ENCODE results near the gene SLCO3A1.

The SLCO3A1 gene

DNA sequence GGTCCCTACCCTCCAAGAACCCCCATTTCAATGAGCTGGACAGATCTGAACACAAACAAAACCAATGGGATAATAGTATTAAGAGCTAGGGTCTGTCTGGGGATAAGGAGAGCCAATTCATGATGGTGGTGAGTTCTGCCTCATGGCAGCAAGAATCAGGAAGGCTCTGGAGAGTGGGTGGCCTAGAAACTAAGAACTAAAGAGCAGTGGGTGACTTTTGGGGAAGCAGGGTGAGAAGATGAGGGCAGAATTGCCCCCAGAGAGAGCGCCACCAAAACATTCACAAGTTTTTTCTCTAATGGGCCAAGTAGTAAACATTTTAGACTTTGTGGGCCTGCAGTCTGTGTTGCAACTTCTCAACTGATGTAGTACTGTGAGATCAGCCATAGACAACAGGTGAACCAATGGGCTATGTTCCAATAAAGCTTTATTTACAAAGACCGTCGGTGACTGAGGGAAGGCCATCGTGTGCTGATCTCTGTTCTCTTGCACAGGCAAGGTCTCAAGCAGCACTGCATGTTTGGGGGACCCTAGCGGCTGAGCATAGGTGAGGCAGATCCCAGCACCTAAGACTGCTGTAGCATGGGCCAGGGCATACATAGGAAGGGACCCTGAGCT, 314.7 kb downstream of the SLCO3A1 start:
- Histone ChIP-seq H3K36me3 (peaks cover 62% of the 10 kb centered on the region), H3K4me1 (ENCODE audit: control insufficient read depth in 1 of 2, insufficient read depth in 1 of 2, low read depth in 1 of 2, low read length in 1 of 2) (no peaks in the 10 kb centered on the region), H3K27me3 (no peaks in the 10 kb centered on the region), H3K9me3 (no peaks in the 10 kb centered on the region), H3K27ac (no peak overlapping the region), H3K4me3 (ENCODE audit: low read depth in 1 of 2, low read length in 1 of 2) (no peak overlapping the region)
- TF ChIP-seq, protein P1, sequence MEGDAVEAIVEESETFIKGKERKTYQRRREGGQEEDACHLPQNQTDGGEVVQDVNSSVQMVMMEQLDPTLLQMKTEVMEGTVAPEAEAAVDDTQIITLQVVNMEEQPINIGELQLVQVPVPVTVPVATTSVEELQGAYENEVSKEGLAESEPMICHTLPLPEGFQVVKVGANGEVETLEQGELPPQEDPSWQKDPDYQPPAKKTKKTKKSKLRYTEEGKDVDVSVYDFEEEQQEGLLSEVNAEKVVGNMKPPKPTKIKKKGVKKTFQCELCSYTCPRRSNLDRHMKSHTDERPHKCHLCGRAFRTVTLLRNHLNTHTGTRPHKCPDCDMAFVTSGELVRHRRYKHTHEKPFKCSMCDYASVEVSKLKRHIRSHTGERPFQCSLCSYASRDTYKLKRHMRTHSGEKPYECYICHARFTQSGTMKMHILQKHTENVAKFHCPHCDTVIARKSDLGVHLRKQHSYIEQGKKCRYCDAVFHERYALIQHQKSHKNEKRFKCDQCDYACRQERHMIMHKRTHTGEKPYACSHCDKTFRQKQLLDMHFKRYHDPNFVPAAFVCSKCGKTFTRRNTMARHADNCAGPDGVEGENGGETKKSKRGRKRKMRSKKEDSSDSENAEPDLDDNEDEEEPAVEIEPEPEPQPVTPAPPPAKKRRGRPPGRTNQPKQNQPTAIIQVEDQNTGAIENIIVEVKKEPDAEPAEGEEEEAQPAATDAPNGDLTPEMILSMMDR (IDR thresholded peaks at IDR 0.05) = no peak

DNA sequence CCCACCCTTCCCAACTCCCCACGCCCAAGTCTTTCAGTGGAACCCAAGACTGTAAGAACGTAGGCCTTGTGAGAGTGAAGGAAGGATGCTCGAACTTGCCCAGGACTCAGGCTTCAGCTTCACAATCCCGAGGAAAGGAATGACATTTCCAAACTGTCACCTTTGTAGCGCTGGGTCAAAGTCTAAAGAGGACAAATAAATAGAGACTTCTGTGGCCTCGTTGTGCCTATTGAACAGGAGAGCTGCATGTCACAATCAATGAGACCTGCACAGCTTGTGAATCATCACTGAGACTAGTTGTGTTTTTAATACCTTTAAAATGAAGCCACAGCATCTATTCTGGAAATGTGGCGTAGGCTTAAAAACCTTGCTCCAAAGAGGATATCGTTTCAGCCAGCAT, 317.4 kb downstream of the SLCO3A1 start:
- no peak overlapping the region for H3K27ac ChIP-seq
- no peaks in the 10 kb centered on the region for H3K4me1 ChIP-seq (ENCODE audit: control insufficient read depth in 1 of 2, insufficient read depth in 1 of 2, low read depth in 1 of 2, low read length in 1 of 2)
- TF ChIP-seq, protein P1 (IDR thresholded peaks at IDR 0.05) = no peak
- H3K27me3 ChIP-seq = no peaks in the 10 kb centered on the region
- H3K36me3 ChIP-seq = peaks cover 37% of the 10 kb centered on the region
- no peak overlapping the region for H3K4me3 ChIP-seq (ENCODE audit: low read depth in 1 of 2, low read length in 1 of 2)
- H3K9me3 ChIP-seq = no peaks in the 10 kb centered on the region

- TF ChIP-seq, protein P1 (IDR thresholded peaks at IDR 0.05) = no peak
- H3K9me3 ChIP-seq = no peaks in the 10 kb centered on the region
- no peak overlapping the region for H3K4me3 ChIP-seq (ENCODE audit: low read depth in 1 of 2, low read length in 1 of 2)
- no peak overlapping the region for H3K27ac ChIP-seq
- H3K27me3 ChIP-seq = no peaks in the 10 kb centered on the region
- H3K4me1 ChIP-seq (ENCODE audit: control insufficient read depth in 1 of 2, insufficient read depth in 1 of 2, low read depth in 1 of 2, low read length in 1 of 2) = no peaks in the 10 kb centered on the region
- no peaks in the 10 kb centered on the region for H3K36me3 ChIP-seq
These were observed 325.4 kb downstream of the SLCO3A1 start for GRCh38 chr15:92178911-92179310.

DNA sequence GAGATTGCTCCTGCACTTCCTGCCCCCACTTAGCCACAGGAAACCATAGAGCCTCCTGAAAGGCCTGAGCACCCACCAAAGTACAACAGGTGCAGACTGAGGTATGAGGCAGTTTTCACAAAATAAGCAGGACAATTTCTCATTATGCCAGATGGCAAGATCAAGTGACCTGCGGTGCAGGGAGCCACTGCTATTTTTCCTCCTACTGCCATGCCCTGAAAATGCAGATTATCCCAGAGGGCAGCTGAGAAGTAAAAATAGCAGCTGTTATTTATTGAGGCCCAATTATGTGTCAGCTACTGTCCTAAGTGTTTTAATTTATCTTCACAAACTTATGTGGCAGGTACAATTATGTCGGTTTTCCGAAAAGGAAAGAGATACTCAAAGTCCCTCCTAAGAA, 330.6 kb downstream of the SLCO3A1 start:
- no peak overlapping the region for H3K27ac ChIP-seq
- H3K27me3 ChIP-seq = no peaks in the 10 kb centered on the region
- no peaks in the 10 kb centered on the region for H3K4me1 ChIP-seq (ENCODE audit: control insufficient read depth in 1 of 2, insufficient read depth in 1 of 2, low read depth in 1 of 2, low read length in 1 of 2)
- H3K9me3 ChIP-seq = no peaks in the 10 kb centered on the region
- H3K36me3 ChIP-seq = no peaks in the 10 kb centered on the region
- H3K4me3 ChIP-seq (ENCODE audit: low read depth in 1 of 2, low read length in 1 of 2) = no peak overlapping the region
- TF ChIP-seq, protein P1 (IDR thresholded peaks at IDR 0.05) = no peak

DNA sequence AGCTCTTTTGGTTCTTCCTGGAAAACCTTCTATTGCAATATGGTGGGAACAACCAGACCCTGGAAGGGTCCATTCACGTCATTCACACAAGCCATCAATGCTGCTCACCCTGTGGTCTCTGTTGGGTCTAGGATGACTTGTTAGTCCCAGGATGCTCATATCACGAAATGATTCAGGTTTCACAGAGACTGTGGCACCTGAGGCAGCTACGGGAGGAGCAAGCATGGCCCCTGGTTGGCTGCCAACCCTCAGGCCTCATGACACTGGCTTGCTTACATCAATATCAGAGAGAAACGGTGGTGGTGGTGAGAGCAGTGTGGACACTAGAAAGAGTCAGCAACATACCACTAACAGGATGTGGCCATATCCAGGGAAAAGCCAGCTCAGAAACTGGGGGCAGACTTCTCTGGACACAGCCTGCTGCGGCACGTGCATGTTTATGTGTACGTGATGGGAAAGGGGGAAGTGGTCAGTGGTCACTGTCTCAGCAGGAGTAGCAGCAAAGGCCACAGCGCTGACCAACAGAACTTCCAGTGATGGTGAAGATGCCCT, 331.2 kb downstream of the SLCO3A1 start:
- H3K9me3 ChIP-seq = no peaks in the 10 kb centered on the region
- TF ChIP-seq, protein P1 (IDR thresholded peaks at IDR 0.05) = no peak

More for the DNA sequence above, 331.2 kb downstream of the SLCO3A1 start:
- Histone ChIP-seq H3K27ac (no peak overlapping the region), H3K36me3 (no peaks in the 10 kb centered on the region), H3K4me1 (ENCODE audit: control insufficient read depth in 1 of 2, insufficient read depth in 1 of 2, low read depth in 1 of 2, low read length in 1 of 2) (no peaks in the 10 kb centered on the region), H3K27me3 (no peaks in the 10 kb centered on the region), H3K4me3 (ENCODE audit: low read depth in 1 of 2, low read length in 1 of 2) (no peak overlapping the region)
